ENCODE measurements around the gene RPL31. TPM values are rescaled to one million over a fixed set of nuclear protein-coding genes. Genes with fewer than 3 reads are reported as not detected.

Gene RPL31
- total RNA-seq, 1 donor from 2014 or later: 1,437 TPM

GRCh38 chr2:100978582-100979191 lies 23.4 kb upstream of the RPL31 start:
- DNase-seq (ENCODE audit: low read depth): no peak
- H3K4me3 ChIP-seq (ENCODE audit: low read depth, low read length): no peak overlapping the region
- no peak for TF ChIP-seq CTCF (conservative IDR thresholded peaks at IDR 0.05; ENCODE audit: low read depth, low read length)

GRCh38 chr2:100980046-100980445 lies 22.0 kb upstream of the RPL31 start:
- TF ChIP-seq CTCF (conservative IDR thresholded peaks at IDR 0.05; ENCODE audit: low read depth, low read length): no peak
- DNase-seq (ENCODE audit: low read depth): no peak
- no peak overlapping the region for H3K4me3 ChIP-seq (ENCODE audit: low read depth, low read length)

- TF ChIP-seq CTCF (conservative IDR thresholded peaks at IDR 0.05; ENCODE audit: low read depth, low read length): no peak
- no peak for DNase-seq (ENCODE audit: low read depth)
- H3K4me3 ChIP-seq (ENCODE audit: low read depth, low read length): no peak overlapping the region
These were observed 21.1 kb upstream of the RPL31 start for GRCh38 chr2:100981011-100981410.

GRCh38 chr2:100982431-100982861 lies 19.6 kb upstream of the RPL31 start:
- no peak for TF ChIP-seq CTCF (conservative IDR thresholded peaks at IDR 0.05; ENCODE audit: low read depth, low read length)
- DNase-seq (ENCODE audit: low read depth): no peak
- H3K4me3 ChIP-seq (ENCODE audit: low read depth, low read length): no peak overlapping the region

- TF ChIP-seq CTCF (conservative IDR thresholded peaks at IDR 0.05; ENCODE audit: low read depth, low read length): no peak
- H3K4me3 ChIP-seq (ENCODE audit: low read depth, low read length): no peak overlapping the region
- DNase-seq (ENCODE audit: low read depth): no peak
These were observed 18.9 kb upstream of the RPL31 start for GRCh38 chr2:100983201-100983600.

- no peak overlapping the region for H3K4me3 ChIP-seq (ENCODE audit: low read depth, low read length)
- DNase-seq (ENCODE audit: low read depth): no peak
These were observed 18.3 kb upstream of the RPL31 start for GRCh38 chr2:100983684-100984310.

More at GRCh38 chr2:100983684-100984310, 18.3 kb upstream of the RPL31 start:
- no peak for TF ChIP-seq CTCF (conservative IDR thresholded peaks at IDR 0.05; ENCODE audit: low read depth, low read length)

Data from epithelial cell of proximal tubule (primary cell).